Stimulated activated naive CD4-positive, alpha-beta T cell treated with Interleukin-2 at 50 U/mL for 16 hours (primary cell): ENCODE data around the gene KRTAP5-7.

Experiments used
- DNase-seq: peaks from one replicate; lab custom pipeline; 2025; lab: John Stamatoyannopoulos, UW

The KRTAP5-7 gene

GRCh38 chr11:71495286-71496230 lies 31.5 kb upstream of the KRTAP5-7 start:
- no peak for DNase-seq

GRCh38 chr11:71496421-71496820 lies 30.6 kb upstream of the KRTAP5-7 start:
- DNase-seq, result no peak

DNA sequence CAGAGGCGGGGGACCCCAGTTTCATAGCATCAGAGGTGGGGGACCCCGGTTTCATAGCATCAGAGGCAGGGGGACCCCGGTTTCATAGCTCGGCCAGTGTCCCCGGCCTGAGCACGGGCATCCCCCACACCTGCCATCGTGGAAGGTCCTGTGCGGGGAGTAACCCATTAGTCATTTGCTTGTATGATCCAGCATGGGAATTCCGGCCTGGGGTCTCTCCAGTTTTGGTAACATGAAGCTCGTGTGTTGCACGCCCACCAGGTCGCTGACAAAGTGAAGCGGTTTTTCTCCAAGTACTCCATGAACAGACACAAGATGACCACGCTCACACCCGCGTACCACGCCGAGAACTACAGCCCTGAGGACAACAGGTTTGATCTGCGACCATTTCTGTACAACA lies 29.0 kb upstream of the KRTAP5-7 start:
- DNase-seq, result no peak

- no peak for DNase-seq
Measured at GRCh38 chr11:71499125-71499524, 27.9 kb upstream of the KRTAP5-7 start.

DNA sequence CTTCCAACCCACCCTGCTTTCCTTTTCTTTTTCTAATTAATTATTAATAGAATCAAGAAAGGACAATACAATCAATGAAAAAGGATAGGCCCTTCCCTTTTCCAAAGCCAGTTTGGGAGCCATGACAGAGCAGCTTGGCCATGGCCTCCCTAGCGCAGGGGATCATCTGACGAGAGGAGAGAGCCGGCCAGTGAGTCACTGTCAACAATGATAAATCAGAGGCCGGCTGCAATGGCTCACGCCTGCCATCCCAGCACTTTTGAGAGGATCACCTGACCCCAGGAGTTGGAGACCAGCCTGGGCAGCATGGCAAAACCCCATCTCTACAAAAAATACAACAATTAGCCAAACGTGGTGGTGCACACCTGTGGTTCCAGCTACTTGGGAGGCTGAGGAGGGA lies 27.5 kb upstream of the KRTAP5-7 start:
- no peak for DNase-seq

DNA sequence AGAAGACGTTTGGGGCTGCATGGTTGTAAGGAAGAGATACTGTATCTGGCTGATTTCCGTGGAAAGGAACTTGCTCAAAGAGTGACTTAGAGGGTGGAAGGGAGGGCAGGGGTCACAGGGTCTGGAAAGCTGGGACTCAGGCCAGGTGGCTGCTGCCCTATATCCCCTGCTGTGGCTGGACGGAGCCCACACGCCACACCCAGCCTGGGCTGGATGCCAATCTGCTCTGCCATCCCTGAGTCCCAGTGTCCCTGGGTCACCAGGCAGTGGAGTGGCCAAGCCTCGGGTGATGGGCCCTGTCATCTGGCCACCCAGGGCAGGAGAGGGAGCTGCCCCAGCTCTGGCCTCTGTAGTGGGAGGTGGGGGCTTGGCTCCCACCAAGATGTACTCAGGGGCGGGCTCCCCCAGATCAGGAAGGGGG lies 26.5 kb upstream of the KRTAP5-7 start:
- no peak for DNase-seq

- DNase-seq, result no peak
Measured at GRCh38 chr11:71501071-71501985, 25.7 kb upstream of the KRTAP5-7 start.

GRCh38 chr11:71502026-71502425 lies 25.0 kb upstream of the KRTAP5-7 start:
- no peak for DNase-seq

DNA sequence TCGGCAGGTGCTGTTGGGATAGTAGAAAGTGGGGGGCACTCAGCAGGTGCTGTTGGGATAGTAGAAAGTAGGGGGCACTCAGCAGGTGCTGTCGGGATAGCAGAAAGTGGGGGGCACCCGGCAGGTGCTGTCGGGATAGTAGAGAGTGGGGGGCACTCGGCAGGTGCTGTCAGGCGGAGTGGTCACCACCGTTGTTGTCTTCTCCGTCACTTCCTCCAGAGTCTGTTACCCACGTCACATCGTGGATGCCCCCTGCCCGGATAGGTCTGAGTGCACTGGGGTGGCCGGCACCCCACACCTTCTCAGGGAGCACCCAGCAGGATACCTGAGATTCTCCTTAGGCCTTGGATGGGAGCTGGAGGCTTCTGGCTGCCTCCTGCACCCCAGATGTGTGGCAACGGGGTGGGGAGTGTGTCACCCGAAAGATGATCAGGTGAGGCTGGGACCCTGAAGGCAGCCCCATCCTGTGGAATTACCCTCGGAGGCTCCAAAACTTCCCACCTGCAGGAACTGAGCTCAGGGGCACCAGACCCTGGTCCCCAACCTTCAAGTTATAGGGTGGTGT lies 24.1 kb upstream of the KRTAP5-7 start:
- no peak for DNase-seq

DNA sequence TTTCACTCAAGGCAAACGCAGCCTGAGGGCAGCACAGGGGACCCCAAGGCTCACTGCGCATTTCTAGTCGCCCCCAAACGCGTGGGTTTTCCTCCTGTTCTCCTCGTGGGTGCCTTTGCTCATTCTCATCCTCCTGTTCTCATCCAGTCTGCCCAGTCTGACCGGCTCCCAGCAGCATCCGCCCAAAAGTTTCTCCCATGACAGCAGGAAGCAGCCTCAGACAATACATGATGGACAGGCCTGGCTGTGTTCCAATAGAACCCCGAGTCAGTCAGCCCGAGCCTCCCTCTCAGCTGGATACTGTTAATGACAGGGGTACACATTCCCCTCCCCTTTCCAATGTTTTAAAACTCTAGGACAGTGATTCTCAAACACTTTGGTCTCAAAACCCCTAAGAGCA lies 22.5 kb upstream of the KRTAP5-7 start:
- DNase-seq, result no peak

- DNase-seq, result no peak
Measured at GRCh38 chr11:71505001-71505400, 22.1 kb upstream of the KRTAP5-7 start.

DNA sequence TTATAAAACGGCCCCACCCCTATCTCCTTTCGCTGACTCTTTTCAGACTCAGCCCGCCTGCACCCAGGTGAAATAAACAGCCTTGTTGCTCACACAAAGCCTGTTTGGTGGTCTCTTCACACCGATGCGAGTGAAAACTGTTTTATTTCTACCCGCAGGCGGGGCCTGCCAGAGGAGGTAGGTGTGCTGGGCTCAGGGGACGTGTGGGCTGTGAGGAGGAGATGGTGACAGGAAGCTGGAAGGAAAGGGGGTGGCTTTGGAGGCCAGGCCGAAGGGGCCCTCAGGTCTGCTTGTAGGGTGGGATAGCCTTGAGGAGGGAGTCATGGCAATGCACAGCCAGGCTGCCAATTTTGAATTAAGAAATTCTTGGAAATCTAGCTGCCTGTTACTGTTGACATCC lies 21.3 kb upstream of the KRTAP5-7 start:
- no peak for DNase-seq

- DNase-seq, result no peak
Measured at GRCh38 chr11:71507102-71507501, 20.0 kb upstream of the KRTAP5-7 start.

- no peak for DNase-seq
Measured at GRCh38 chr11:71518506-71519471, 8.3 kb upstream of the KRTAP5-7 start.

GRCh38 chr11:71519546-71519945 lies 7.5 kb upstream of the KRTAP5-7 start:
- no peak for DNase-seq

GRCh38 chr11:71525188-71525937 lies 1.7 kb upstream of the KRTAP5-7 start:
- DNase-seq, result no peak

GRCh38 chr11:71525938-71526495 lies 1.1 kb upstream of the KRTAP5-7 start:
- DNase-seq, result no peak

DNA sequence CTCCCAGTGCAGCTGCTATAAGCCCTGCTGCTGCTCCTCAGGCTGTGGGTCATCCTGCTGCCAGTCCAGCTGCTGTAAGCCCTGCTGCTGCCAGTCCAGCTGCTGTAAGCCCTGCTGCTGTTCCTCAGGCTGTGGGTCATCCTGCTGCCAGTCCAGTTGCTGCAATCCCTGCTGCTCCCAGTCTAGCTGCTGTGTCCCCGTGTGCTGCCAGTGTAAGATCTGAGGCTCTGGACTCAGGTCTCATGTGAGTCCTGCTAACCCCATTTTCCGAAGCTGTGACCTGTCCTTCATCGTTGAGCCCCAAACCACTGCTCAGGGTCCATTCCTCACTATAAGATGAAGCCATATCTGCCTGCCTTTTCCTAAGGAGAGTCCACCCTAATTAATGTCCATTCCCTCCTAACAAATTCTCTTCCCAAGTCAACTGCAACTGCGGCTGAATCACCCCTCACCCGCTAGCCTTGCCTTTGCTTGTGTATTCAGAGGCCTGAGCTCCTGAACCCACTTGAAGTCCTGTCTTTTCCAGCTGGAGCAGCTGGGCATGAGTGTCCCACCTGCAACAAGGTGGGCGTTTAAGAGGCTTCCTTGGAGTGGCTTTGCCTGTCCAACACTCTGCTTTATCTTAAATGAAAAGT lies 626 bp downstream of the KRTAP5-7 start:
- no peak for DNase-seq

DNA sequence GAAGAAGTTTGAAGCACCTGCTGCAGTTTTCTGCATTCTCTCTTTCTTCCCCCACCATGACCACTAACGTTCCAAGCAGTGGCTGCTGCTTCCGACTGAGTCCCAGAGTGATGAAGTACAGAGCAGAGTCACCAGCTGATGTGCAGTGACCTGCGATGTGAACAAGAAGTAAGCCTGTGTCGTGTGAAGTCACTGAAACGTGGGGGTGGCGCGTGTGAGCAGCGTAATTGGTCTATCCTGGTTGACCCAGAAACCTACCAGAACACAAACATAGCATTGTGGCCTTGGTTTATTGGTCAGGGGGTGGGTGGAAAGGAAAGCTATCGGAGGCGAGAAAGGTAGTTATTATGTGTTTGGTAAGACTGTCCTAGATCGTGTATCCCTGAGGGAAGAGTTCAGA lies 3.5 kb downstream of the KRTAP5-7 start:
- DNase-seq, result no peak
